Activated CD4-positive, alpha-beta T cell treated with anti-CD3 and anti-CD28 coated beads, Interleukin-2, amount 50 U/mL, for 16 hours (primary cell): ENCODE data around the gene FAM118A.
A peak's percentile ranks its signal among the peaks of the same experiment; 100 is the strongest.
"Not testable (repeated sequence)": the region's sequence is repeated elsewhere in the genome, so short reads cannot be mapped to it uniquely, and the experiment has no call there.

Experiments
- DNase-seq: peaks from one replicate; pipeline ENCODE4 v3.0.0-alpha.2; 2020

Gene FAM118A

DNA sequence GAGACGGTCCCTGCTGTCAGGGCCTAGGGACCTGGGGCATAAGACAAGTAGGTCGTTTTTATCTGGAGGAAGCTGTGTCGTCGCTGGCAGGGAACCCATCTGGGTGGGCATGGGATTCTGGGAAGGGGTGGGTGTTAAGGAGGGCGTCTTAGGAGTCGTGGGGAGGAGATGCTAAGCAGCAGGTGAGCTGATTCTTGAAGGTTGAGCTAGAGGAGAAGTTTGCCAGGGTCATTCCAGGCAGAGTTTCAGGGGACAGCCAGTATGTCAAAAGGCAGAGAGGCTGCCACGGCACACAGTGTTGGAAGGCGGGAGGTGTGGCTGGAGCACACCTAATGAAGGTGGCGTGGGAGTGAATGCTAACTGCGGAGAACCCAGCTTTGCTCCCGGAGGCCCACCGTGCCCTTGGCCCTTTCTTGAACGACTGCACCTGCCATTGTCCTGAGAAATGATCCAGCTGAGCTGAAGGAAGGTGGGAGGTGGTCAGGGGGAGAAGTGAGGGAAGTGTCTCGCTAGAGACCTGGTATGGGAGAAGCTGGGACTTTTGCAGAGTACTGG lies 1.3 kb downstream of the FAM118A start:
- no peak for DNase-seq

DNA sequence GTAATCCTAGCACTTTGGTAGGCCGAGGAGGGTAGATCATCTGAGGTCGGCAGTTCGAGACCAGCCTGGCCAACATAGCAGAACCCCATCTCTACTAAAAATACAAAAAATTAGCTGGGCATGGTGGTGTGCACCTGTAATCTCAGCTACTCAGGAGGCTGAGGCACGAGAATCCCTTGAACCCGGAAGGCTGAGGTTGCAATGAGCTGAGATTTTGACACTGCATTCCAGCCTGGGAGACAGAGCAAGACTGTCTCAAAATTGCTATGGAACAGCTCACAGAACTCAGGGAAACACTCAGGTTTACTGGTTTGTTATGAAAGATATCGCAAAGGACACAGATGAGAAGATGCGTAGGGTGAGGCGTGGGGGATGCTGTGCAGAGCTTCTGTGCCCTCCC lies 2.7 kb downstream of the FAM118A start:
- no peak for DNase-seq

DNA sequence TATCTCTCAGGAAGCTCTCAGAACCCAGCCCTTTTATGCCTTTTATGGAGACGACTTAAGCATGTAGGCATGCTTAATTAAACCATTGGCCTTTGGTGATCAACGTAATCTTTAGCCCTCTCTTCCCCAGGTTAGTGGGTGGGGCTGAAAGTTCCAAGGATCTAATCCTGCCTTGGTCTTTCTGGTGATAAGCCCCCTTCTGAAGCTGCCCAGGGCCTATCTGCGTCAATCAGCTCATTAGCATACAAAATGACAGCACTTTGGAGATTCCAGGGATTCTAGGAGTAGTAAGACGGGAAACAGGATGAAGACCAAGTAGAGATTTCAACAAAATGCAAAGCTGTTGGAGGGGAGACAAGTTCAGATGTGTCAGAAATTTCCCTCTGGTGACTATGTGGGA lies 3.1 kb downstream of the FAM118A start:
- DNase-seq = no peak

DNA sequence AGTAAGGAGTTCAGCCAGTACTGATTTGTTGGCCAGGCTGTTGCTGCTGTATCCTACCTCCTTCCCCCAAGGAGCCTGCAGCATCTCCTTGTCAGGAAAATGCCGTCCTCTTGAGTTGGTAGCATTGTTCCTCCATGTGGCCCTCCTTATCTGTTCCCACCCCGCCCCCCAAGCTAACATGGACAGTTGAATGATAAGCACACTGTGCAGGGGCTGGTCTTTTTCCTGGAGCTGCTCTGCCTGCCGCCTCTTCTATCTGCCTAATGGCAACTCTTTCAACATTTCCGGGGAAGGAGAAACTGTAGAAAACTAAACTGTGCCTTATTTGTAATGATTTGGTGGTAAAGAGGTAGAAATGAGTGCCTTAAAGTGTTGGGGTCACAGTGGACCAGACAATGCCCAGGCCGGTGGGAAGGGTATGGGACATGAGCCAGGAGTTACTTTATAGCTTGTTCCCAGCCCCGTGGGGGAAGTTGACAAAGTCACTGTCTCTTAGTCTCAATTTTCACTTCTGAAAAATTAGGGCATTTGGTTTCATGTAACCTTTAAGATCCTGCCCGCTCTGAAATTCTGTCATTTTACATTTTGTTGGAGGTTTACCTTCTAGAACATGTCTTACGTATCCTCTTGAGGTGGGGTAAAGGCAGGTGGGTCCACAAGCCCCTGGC lies 4.5 kb downstream of the FAM118A start:
- no peak for DNase-seq

DNA sequence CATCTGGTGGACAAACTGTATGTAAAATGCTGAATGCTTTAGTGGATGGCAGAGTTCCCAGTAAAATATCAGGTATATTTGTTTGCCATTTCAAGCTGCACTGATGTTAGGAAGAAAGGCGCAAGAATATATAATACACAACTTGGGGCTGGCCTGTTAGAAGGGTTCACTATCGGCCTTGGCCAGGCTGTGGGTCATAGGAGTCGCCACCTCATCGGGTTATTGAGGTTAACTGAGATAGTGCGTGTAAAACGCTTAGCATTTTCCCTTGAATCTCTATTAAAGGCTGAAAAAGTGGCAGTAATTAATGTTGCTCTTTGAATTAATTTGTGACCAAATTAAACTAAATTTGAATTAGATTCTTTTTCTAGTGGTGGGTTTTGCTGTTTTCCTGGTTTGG lies 5.1 kb downstream of the FAM118A start:
- DNase-seq = no peak

DNA sequence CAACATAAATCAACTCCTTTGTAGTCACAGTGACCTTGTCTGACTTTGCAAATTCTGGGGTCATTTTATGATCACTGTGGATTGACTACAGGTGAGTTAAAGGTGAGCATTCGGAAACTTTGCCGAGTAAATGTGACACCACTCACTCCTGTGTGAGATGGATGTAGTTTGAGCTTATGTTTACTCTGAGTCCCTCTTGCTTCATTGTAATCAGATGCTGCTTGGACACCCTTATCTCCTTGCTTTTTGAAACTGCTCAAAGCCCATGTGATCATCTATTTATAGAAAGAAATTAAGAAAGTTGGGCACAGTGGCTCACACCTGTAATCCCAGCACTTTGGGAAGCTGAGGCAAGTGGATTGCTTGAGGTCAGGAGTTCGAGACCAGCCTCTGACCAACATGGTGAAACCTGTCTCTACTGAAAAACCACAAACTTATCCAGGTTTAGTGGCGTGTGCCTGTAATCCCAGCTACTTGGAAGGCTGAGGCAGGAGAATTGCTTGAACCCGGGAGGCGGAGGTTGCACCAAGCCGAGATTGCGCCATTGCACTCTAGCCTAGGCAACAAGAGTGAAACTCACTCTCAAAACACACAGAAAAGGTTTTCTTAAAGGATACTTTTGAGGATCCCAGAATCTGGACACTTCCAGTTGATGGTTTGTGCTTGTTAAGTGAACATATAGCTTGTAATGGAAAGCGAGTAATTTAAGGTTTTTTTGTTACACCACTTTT lies 7.2 kb downstream of the FAM118A start:
- no peak for DNase-seq

DNA sequence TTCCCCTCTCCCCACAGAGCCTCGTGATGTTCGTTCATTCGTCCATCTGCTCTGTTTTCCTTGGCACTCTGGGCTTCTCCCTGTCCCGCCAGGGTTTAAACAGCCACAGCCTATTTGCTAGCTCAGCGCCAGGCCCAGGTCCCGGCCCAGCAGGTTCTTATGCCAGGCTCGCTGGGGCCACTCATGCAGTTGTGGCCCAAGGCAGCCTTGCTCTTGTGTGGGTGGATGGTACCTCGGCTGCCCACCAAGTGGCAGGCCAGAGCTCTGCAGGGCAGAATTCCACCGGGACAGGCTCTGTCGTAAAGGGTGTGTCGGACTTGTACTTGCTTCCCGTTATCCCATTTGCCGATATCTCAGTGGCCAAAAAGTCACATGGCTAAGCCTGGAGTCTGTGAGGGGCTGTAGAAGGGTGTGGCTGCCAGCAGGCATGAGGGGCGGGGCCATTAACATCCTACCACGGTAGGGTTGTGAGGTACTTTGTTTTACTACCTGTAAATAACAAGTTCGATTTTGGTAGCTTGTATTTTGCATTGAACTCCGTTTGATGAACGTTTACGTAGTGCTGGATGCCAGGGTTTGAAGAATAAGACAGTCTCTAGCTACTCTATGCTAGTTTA lies 7.9 kb downstream of the FAM118A start:
- DNase-seq = no peak

DNA sequence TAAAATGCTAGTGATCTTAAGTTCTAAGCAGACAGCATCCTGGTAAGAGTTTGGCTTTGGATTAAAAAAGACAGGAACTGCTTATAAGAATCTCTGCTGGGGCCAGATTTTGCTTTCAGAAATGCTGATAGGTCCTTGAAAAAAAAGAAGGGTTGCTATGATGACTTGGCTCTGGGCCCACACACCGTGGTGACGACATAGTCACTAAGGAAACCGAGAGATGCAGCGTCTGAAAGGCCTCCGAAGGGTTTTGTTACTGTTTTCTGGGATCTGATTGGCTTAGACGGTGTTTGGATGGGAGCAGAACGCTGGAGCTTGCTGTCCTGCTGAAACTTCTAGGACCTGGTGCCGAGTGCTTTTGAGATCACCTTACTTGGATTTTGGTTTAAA lies 8.4 kb downstream of the FAM118A start:
- peak; percentile 92 for DNase-seq

DNA sequence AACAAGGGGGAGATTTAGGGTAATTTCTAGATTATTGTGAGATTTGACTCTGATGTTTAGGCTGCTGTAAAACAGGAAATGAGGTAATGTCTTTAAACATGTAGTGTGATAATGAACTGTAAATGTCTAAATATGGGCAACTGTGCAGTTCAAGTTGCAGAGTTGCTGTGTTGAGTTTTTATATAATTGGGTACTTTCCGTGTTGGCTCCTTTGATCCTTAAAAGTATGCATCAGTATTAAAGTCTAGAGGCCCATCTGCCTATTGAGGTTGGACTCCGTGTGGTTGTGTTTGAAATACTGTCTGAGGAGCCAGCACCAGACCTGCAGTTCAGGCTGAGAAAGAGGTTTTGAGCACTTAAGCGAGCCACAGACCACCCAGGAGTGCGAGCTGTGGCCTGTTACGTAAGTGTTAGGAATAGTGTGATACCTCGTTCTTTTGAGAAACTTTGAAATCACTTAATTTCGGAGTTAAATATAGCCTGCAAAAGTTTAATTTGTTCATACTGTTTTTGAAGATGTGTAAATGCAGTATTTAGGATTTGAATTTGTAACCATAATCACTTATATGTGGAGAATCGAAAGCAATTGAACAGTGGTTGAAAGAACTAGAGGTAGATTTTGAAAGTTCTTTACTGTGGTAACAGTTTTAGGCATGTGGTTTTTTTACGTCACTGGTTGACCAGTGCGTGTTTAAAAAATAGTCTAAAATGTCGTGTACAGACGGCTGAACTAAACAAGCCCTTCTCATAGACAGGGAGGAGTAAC lies 9.0 kb downstream of the FAM118A start:
- DNase-seq = peak; percentile 71

DNA sequence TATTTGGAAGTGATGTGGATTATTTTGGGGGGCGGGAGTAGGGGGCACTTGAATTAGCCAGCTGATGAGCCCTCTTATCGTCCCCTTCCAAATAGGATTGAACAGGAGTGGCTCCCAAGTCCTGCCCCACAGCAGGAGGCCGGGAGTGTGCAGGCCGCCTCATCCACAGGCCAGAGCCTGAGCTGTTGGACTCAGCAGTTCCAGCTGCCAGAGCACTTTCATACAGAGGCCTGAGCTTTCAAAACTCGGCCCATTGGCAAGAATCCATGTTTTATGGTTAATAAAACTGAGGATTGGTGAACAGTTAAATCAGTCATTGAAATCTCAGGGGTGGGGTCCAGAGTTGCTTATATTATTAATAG lies 9.6 kb downstream of the FAM118A start:
- no peak for DNase-seq

DNA sequence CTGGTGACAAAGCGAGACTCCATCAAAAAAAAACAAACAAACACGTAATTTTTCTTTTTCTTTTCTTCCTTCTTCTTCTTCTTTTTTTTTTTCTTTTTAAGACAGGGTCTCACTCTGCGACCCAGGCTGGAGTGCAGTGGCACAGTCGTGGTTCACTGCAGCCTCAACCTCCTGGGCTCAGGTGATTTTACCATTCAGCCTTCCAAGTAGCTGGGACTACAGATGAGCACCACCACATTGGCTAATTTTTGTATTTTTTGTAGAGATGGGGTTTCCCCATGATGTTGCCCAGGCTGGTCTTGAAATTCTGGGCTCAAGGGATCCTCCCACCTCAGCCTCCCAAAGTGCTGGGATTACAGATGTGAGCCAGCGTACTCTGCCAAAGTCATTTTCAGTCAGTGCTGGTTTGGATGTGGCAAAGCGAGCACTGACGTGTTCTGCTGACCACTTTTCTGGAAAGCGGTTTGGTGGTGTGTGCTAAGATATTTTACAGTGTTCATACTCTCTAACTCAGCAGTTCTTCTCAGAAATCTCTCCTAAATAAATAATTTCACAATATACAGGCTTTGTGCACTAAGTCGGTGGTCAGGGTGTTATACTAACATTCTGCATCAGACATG lies 10.7 kb downstream of the FAM118A start:
- peak; percentile 29 for DNase-seq

DNA sequence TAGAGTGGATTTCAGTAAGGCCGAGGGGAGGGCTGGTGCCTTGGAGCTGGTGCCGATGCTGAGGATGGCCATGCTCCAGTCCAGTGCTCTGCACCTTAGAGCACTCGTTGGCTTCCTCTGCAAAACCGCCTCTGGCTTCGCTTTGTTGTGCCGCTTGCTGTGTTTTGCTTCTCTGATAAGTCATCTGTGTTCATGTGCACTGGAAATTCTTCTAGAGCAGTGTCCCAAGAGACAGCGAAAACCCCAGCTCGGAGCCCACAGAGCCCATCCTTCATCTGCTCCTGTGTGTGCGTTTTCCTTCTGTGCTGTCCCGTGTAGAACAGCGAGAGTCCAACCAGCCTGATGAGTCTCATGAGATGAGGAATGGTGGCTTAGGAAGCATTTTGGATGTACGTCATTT lies 12.1 kb downstream of the FAM118A start:
- no peak for DNase-seq

DNA sequence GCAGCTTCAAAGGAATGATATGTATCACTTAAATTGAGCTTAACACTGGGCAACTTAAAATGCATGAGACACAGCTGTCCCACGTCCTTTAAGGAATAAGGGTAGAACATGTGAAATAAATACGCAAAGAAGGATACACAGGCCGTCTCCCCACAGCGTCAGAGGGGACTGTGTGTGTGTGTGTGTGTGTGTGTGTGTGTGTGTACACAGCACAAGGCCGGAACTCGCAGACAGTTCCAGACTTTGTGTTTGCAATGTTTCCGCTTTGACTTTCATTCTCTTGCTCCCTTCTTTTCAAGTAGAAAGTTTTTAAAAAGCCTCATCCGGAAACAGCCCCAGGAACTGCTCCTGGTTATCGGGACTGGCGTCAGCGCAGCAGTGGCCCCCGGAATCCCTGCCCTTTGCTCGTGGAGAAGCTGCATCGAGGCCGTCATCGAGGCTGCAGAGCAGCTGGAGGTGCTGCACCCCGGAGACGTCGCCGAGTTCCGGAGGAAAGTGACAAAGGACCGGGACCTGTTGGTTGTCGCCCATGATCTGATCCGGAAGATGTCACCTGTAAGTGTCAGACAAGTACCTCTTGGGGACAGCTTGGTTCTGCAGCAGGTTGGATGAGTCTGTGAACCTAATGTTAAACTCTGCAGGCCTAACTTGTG lies 13.3 kb downstream of the FAM118A start:
- DNase-seq = no peak

DNA sequence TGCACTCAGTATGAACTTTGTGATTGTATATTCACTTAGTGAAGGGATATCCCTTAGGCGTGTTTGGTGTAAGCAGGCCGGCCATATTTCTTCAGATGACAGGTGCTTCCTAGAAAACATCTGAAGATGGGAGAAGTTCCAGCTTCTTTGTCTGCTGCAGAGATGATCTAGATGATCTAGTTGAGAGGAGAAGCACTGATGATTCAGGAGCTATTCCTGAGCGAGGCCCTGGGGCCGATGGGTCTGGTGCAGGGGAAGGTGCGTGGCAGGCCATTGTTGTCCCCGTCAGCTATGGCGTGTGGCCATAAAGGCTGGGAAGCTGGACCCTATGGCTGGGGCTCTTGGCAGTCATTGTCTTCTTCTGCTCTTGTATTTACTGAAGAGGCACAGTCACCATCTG lies 14.0 kb downstream of the FAM118A start:
- no peak for DNase-seq

DNA sequence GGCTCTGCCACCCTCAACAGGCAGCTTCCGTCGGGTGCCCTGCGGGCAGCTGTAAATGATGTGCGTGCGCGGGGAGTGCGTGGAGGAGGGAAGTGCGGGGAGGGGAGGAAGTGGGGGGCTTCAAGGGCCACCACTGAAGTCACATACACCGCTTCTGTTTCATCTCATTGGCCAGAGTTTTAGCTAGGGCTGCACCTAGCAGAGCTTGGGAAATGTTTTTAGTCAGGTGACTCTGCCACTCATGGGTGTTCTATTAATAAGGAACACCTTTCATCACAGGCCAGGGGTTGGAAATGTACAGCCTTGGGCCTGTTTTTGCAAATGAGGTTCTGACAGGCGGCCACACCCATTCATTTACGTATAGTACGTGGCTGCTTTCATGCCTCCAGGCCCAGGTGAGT lies 14.6 kb downstream of the FAM118A start:
- no peak for DNase-seq

DNA sequence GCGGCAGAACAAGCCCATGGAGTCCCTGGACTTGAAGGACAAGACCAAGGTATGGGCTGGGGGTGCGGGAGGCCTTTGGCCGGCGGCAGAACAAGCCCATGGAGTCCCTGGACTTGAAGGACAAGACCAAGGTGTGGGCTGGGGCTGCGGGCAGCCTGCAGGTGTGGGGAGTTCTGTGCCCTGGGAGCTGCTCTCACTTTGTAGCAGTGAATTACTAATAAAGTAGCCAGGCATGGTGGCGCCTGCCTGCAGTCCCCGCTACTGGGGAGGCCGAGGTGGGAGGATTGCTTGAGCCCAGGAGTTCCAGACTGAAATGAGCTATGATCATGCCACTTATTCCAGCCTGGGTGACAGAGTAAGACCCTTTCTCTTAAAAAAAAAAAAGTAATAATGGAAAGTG lies 18.5 kb downstream of the FAM118A start:
- not testable (repeated sequence) for DNase-seq

DNA sequence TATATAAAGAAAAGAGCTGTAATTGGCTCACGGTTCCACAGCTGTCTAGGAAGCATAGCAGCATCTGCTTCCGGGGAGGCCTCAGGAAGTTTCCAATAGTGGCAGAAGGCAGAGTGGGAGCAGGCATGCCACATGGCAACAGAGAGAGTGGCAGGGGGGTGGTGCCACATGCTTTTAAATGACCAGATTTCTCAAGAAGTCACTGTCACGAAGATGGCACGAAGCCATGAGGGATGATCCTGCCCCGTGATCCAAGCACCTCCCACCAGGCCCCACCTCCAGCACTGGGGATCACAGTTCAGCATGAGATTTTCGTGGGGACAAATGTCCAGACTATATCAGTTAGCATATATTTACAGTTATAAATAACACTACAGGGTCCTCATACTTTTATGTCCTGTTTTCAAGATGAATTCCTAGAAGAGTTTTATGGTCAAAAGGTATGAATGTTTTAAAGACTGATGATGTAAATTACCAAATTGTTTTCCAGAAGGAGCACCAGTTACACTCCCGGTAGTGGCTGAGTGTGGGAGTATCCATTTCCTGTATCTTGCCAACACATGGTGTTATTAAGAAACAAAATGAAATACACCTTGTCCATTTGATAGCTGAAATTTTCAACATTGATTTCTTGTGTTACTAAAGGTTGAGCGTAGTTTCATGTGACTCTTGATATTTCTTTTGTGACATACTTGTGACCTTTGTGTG lies 19.2 kb downstream of the FAM118A start:
- DNase-seq = no peak

DNA sequence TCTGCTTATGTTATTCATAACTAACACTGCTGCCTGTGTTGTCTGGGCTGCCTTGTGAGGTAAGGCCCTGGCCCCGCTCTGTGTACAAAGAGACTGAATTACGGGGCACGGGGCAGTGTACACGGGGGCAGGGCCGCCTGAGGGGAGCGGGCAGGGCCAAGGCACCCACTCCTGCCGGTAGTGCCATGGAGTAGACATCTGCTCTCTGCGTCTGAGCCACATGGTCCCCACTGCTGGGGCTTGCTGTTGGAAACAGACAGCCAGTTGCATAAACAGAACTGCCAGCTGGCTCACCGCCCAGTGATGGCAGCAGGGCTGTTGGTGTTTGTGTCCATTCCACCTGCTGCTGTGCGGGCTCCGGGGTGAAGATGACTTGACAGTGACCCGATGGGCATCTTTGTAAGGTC lies 19.8 kb downstream of the FAM118A start:
- DNase-seq = no peak

DNA sequence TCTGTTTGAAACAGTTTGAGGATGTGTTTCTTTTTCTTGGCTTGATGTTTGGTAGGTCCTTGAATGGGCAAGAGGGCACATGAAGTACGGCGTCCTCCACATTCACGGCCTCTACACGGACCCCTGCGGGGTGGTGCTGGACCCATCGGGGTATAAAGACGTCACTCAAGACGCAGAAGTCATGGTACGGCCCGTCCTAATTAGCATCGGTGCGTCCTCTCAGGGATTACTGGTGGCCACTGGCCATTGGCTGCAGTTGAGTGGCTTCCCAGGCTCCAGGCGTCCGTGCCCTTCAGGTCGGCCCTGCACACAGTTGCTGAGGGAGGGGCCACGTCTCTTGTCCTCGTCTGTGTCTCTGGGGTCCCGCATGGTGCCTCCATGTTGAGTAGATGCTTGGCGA lies 20.8 kb downstream of the FAM118A start:
- DNase-seq = no peak

DNA sequence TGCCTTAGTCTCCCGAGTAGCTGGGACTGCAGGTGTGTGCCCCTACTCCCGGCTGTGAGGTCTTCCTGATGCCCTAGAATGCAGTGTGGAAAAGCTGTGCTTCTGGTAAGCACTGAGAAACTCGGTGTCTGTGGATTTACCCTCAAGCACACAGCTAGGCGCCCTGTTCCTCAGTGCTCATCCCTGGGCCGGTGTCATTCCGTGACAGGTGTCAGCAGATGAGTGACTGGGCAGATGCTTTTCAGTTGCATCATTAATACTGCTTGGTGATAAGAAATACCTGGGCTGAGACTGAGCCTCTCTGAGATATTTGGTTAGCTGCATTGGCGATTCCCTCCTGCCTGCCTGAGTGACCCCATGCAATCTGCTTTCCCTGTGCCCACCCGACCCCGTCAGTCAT lies 21.8 kb downstream of the FAM118A start:
- no peak for DNase-seq

DNA sequence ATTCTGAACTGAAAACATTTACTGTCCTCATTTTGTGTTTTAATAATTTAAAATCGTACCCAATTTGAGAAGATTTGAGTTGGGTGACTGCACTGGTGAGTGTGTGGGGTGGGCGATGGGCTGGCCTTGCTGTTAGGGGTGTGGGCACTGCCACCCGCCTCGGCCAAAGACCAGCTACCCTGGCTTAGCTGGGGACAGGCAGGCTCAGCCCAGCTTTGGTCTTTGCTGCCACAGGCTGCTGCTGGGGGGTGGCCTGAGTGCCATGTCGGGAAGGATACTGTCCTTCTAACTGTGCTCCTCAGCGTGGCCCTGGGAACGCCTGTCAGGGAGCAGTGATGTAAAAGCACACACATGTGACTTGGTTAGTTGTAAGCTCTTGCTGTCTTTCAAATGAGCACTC lies 22.3 kb downstream of the FAM118A start:
- no peak for DNase-seq

DNA sequence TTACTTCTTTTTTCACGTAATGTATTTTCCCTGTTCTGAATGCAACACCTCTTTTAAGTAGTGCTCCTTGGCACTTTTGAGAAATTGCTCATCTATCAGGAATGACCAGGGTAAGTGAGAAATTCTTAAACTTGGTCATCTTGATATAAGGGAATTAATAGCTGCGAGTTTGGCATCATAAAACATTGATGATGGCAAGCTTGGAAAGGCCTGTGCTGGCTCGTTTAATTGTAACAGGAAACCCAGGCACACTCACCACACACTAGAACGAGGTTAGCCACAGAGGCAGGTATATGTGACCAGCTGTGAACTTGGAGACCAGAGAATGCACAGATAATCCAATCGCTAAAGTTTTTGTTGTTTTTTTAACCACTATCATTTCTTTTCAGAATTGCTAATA lies 24.3 kb downstream of the FAM118A start:
- no peak for DNase-seq
